Adipocyte (in vitro differentiated cells): ENCODE measurements around the gene TSPAN5.

Source experiments
- DNase-seq: peaks from one replicate; pipeline ENCODE4 v3.0.0-alpha.2; 2015; ENCODE audit warnings: low read depth
- H3K27me3 ChIP-seq: replicated peaks from 2 replicates; pipeline ENCODE4 v1.7.0; 2013; ENCODE audit warnings: mild to moderate bottlenecking, low read length, moderate library complexity; ENCODE audit not compliant: control insufficient read depth, insufficient read depth
- H3K36me3 ChIP-seq: 2 replicates; pipeline ENCODE4 v1.7.0; 2013; ENCODE audit warnings: low read length, mild to moderate bottlenecking, moderate library complexity; ENCODE audit not compliant: control insufficient read depth, insufficient read depth, severe bottlenecking
- H3K4me1 ChIP-seq: 2 replicates; pipeline ENCODE4 v1.7.0; 2013; ENCODE audit warnings: mild to moderate bottlenecking, low read length, moderate library complexity; ENCODE audit not compliant: control insufficient read depth, insufficient read depth
- H3K4me3 ChIP-seq: 2 replicates; pipeline ENCODE4 v1.7.0; 2013; ENCODE audit warnings: mild to moderate bottlenecking, low read length, moderate library complexity
- H3K9ac ChIP-seq: 2 replicates; pipeline ENCODE4 v1.7.0; 2013; ENCODE audit warnings: mild to moderate bottlenecking, low read length, moderate library complexity
- H3K9me3 ChIP-seq: 2 replicates; pipeline ENCODE4 v1.7.0; 2013; ENCODE audit warnings: mild to moderate bottlenecking, low read length, moderate library complexity; ENCODE audit not compliant: control insufficient read depth

The TSPAN5 gene

DNA sequence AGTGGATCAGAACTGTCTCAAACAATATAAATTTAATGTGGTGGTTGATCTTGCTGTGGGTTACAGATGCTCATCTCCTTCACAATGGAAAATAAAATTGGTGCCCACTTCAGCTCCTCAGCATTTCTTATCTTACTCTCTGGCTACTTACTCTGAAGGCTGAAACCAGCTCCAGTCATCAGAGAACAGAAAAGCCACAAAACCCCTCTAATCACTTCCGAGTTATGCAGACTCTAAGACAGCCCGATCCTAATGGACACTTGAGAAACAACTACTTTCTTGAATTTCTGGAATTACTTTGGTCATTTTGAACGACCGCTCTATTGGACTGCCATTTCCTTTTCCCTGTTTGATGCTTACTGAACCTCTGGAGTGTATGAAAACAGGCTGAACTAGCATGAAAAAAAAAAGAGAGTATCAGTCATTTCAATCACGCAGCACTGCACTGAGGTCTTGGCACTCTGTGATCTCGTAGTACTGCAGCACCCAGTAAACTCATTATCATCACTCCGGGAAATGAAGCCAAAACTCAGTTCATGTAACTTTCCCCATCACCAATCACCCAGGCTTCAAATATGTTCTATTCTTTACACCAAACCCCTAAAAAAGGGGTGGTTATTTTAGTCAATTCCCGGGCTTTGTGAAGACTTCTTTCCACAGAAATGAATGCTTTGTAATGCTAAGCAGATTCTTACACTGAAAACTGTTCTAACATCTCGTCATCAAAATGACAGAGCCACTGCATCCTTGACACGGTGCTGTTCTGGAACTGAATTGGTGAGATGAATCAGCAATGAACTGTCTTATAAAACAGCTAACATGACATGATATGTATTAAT is 54.5 kb downstream of the TSPAN5 start:
- DNase-seq = no peak
- no peak overlapping the region for H3K4me3 ChIP-seq

GRCh38 chr4:98602270-98602669 is 56.1 kb downstream of the TSPAN5 start:
- no peaks in the 10 kb centered on the region for H3K36me3 ChIP-seq
- H3K9ac ChIP-seq = no peak overlapping the region
- H3K9me3 ChIP-seq = peaks cover 5% of the 10 kb centered on the region
- no peaks in the 10 kb centered on the region for H3K27me3 ChIP-seq
- no peak for DNase-seq
- peaks cover 3% of the 10 kb centered on the region for H3K4me1 ChIP-seq
- H3K4me3 ChIP-seq = no peak overlapping the region

More for the DNA sequence above, 54.5 kb downstream of the TSPAN5 start:
- peaks cover 5% of the 10 kb centered on the region for H3K9me3 ChIP-seq
- H3K27me3 ChIP-seq = no peaks in the 10 kb centered on the region
- H3K36me3 ChIP-seq = no peaks in the 10 kb centered on the region
- no peak overlapping the region for H3K9ac ChIP-seq
- peaks cover 3% of the 10 kb centered on the region for H3K4me1 ChIP-seq

DNA sequence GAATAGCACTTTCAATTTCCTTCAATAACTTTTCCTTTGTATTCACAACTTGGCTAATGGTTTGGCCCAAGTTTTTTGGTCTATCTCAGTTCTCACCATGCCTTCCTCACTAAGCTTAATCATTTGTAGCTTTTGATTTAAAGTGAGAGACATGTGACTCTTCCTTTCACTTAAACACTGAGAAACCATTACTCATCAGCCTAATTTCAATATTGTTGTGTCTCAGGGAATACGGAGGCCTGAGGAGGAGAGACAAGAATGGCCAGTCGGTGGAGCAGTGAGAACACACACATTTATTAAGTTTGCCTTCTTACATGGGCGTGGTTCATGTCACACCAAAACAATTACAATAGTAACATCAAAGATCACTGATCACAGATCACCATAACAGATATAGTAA is 56.7 kb downstream of the TSPAN5 start:
- Histone ChIP-seq H3K4me3 (no peak overlapping the region), H3K27me3 (no peaks in the 10 kb centered on the region), H3K36me3 (no peaks in the 10 kb centered on the region), H3K4me1 (peaks cover 3% of the 10 kb centered on the region), H3K9ac (no peak overlapping the region), H3K9me3 (peaks cover 5% of the 10 kb centered on the region)
- DNase-seq = no peak

DNA sequence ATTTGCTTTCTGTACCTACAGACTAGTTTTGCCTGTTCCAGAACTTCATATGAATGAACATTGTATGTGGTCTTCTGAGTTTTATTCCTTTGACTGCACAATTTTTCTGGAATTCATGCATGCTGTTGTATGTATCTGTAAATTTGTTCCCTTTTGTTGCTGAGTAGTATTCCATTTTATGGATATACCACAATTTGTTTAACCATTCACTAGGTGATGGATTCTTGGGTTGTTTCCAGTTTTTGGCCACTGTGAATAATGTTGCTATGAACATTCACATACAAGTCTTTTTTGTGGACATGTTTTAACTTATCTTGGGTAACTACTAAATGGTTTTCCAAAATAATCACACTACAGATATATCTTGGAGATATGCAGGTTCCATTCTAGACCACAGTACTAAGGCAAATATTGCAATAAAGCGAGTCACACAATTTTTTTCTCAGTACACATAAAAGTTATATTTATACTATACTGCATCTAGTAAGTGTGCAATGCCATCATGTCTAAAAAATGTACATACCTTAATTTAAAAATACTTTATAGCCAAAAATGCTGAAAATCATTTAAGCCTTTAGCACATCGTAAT is 58.7 kb downstream of the TSPAN5 start:
- Histone ChIP-seq H3K4me3 (no peak overlapping the region), H3K9me3 (peaks cover 5% of the 10 kb centered on the region), H3K9ac (no peak overlapping the region), H3K4me1 (peaks cover 3% of the 10 kb centered on the region), H3K36me3 (no peaks in the 10 kb centered on the region), H3K27me3 (no peaks in the 10 kb centered on the region)
- no peak for DNase-seq

DNA sequence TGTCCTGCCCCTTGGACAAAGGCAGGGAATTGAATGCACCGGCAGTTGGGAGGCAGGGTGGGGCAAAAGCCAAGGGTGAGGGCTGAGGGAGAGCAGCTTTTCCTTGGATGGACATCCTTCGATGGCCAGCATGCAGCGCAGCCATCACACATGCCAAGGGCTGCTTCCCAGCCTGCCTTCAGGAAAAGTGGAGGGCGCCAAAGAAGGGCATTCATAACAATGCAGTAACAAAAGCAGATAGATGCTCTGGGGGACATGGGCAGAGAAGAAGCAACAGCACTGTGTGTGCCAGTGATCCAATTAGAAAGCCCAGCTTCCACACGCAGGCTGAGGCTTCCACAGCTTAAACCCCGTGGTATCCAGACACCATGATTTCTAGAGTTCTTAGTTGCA is 71.5 kb downstream of the TSPAN5 start:
- no peak for DNase-seq
- H3K9ac ChIP-seq = no peak overlapping the region
- H3K9me3 ChIP-seq = no peaks in the 10 kb centered on the region
- H3K4me1 ChIP-seq = peaks cover 22% of the 10 kb centered on the region
- H3K36me3 ChIP-seq = no peaks in the 10 kb centered on the region
- H3K27me3 ChIP-seq = no peaks in the 10 kb centered on the region
- H3K4me3 ChIP-seq = no peak overlapping the region

- H3K9ac ChIP-seq = peak overlapping the region; percentile 11
- H3K4me3 ChIP-seq = no peak overlapping the region
- H3K4me1 ChIP-seq = peaks cover 22% of the 10 kb centered on the region
- H3K27me3 ChIP-seq = no peaks in the 10 kb centered on the region
- no peaks in the 10 kb centered on the region for H3K36me3 ChIP-seq
- DNase-seq = peak; percentile 30
- no peaks in the 10 kb centered on the region for H3K9me3 ChIP-seq
Observed at GRCh38 chr4:98586291-98586961, 72.0 kb downstream of the TSPAN5 start.

GRCh38 chr4:98585596-98585995 is 72.8 kb downstream of the TSPAN5 start:
- H3K4me1 ChIP-seq = peaks cover 22% of the 10 kb centered on the region
- no peaks in the 10 kb centered on the region for H3K36me3 ChIP-seq
- H3K27me3 ChIP-seq = no peaks in the 10 kb centered on the region
- DNase-seq = no peak
- no peaks in the 10 kb centered on the region for H3K9me3 ChIP-seq
- no peak overlapping the region for H3K9ac ChIP-seq
- no peak overlapping the region for H3K4me3 ChIP-seq

GRCh38 chr4:98584265-98584664 is 74.1 kb downstream of the TSPAN5 start:
- Histone ChIP-seq H3K27me3 (no peaks in the 10 kb centered on the region), H3K4me3 (no peak overlapping the region), H3K4me1 (peaks cover 22% of the 10 kb centered on the region), H3K36me3 (no peaks in the 10 kb centered on the region), H3K9ac (no peak overlapping the region), H3K9me3 (no peaks in the 10 kb centered on the region)
- DNase-seq = no peak

DNA sequence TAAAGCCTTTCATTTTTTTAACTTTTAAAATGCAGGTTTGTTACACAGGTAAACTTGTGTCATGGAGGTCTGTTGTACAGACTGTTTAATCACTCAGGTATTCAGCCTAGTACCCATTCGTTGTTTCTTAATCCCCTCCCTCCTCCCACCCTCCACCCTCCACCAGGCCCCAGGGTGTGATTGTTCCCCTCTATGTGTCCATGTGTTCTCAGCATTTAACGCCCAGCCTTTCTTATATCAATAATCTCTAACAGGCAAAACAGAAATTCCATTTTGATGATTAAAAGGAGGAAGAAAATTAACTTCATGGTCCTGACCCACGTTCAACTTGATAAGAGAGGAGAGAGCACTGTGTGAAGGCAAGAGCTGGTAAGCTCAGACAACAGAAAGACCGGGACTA is 75.1 kb downstream of the TSPAN5 start:
- H3K4me1 ChIP-seq = peaks cover 22% of the 10 kb centered on the region
- H3K36me3 ChIP-seq = no peaks in the 10 kb centered on the region
- no peak overlapping the region for H3K4me3 ChIP-seq
- DNase-seq = no peak
- no peaks in the 10 kb centered on the region for H3K9me3 ChIP-seq
- no peaks in the 10 kb centered on the region for H3K27me3 ChIP-seq
- no peak overlapping the region for H3K9ac ChIP-seq

DNA sequence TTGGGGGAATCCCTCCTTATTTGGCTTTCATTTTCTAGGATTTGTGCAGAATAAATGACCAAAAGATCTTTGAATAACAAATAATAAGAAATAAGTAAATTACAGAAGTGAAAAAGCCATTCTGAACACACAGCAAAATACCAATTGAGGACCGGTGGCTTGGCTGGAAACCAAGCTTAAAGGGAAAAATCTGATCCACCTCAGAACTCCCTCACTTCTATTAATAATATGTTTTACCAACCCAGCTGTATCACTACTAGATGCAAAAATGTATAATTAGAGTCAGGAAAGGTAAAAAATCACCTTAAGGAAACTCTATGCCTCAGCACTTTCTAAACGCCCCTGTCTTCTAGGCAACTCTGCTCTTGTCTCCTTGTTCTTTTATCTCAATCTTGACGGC is 77.3 kb downstream of the TSPAN5 start:
- Histone ChIP-seq H3K4me3 (no peak overlapping the region), H3K27me3 (no peaks in the 10 kb centered on the region), H3K4me1 (peaks cover 24% of the 10 kb centered on the region), H3K36me3 (no peaks in the 10 kb centered on the region), H3K9me3 (no peaks in the 10 kb centered on the region), H3K9ac (no peak overlapping the region)
- no peak for DNase-seq

- peak overlapping the region; percentile 73 for H3K4me3 ChIP-seq
- H3K4me1 ChIP-seq = peaks cover 9% of the 10 kb centered on the region
- H3K36me3 ChIP-seq = peaks cover 5% of the 10 kb centered on the region
- no peaks in the 10 kb centered on the region for H3K27me3 ChIP-seq
- H3K9me3 ChIP-seq = no peaks in the 10 kb centered on the region
- DNase-seq = no peak
- H3K9ac ChIP-seq = no peak overlapping the region
Observed at GRCh38 chr4:98577956-98578355, 80.5 kb downstream of the TSPAN5 start.
